Astrocyte of the hippocampus (primary cell): ENCODE measurements around the gene POU2F2.

Experiments
- DNase-seq: peaks from one replicate; pipeline ENCODE4 v3.0.0; 2011; ENCODE audit warnings: low read depth, low spot score

The POU2F2 gene

DNA sequence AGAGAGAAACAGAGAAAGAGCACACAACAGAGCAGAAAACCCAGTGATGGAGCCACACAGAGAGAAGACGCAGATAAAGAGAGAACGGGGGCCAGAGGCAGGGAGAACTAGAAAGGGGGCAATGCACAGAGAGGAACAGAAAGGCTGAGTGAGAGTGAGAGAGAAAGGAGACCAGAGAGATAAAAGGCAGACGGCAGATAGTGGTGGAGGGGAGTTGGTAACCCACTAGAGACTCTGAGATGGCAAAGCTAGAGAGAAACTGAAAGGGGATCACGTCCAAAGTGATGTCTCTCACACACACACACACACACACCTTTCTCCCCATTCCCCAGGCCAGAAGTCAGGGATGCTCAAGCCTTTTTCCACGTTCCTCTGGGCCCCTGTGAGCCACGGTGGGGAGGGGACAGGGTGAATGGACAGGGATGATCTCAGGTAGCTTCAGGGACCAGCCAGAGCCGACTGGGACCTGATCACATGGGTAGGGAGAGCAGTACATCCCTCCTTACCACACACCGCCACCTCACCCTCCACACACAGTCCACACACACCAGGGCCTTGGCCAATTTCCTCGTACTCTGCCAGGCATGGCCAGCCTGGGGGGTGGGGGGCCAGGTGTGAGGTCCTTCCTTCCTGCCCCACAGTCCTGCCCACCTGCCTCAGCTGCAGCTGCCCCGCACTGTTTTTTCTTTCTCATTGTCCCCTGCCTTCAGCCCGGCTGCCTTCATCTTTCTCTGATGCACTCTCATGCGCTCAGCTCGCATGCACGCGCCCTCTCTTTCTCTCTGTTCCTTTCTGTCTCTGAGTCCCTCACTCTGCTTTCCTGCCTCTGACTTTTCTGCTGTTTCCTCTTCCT is 22.5 kb upstream of the POU2F2 start:
- no peak for DNase-seq

DNA sequence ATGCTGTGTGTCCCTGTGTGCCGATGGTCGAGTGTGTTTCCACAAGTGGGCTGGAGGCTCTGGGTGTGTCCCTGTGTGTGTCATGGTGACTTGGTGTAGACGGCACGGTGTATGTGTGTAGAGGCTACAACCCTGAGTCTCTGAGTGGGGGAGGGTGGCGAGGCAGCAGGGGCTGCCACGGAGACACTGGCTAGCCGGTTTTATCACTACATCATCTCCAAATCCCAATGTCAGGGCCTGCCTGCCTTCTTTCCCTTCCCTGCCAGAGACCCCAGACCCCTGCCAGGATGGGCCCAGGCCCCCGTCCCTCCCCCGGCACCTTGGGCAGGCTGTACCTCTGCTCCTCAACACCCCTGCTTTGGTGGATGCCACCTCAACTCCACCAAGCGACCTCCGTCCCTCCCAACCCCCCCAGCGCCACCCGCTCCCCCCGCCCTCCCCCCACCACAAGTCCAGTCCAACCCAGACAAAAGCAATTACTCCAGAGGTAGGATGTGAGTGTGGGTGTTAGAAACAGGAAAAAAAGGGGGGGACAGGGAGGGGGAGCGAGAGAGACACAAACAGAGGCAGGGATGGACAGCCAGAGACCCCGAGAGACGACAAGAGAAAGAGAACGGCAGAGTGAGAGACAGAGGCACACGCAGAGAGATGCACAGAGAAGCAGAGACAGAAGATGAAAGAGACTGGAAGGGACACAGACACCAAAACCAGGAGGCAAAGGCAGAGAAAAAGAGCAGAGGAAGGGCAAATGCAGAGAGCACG is 21.6 kb upstream of the POU2F2 start:
- no peak for DNase-seq

DNA sequence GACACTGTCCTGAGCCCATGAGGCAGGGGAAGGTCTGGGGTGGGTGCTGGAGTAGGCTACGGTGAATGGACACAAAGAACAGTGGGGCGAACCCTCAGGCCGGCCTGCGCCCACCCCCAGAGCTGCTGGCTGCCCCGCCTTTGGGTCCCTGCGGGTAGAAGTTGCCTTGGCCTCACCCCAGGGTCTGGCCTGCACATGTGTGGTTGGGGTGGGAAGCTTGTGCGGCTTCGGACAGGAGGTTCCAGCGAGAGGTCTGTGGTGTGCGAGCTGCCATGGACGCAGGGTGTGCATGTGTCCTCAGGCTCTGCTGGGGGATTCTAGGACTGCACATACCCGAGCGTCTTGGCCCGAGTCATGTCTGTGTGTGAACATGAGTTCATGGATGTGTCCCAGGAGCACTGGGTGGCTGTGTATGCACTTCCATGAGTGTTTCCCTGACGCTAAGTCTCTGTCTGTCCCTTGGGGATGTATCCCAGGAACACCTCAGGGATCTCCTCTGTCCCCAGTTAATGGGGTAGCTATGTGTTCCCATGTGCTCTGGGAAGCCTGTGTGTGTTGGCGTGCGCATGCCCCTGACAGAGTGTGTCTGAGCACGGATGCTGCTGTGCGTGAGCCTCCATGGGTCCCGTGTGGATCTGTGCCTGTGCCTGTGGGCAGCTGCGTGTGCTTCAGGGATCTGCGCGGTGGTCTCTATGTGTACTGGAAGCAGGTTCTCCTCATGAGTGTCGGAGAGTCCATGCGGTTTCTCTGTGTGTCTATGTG is 20.8 kb upstream of the POU2F2 start:
- no peak for DNase-seq

DNA sequence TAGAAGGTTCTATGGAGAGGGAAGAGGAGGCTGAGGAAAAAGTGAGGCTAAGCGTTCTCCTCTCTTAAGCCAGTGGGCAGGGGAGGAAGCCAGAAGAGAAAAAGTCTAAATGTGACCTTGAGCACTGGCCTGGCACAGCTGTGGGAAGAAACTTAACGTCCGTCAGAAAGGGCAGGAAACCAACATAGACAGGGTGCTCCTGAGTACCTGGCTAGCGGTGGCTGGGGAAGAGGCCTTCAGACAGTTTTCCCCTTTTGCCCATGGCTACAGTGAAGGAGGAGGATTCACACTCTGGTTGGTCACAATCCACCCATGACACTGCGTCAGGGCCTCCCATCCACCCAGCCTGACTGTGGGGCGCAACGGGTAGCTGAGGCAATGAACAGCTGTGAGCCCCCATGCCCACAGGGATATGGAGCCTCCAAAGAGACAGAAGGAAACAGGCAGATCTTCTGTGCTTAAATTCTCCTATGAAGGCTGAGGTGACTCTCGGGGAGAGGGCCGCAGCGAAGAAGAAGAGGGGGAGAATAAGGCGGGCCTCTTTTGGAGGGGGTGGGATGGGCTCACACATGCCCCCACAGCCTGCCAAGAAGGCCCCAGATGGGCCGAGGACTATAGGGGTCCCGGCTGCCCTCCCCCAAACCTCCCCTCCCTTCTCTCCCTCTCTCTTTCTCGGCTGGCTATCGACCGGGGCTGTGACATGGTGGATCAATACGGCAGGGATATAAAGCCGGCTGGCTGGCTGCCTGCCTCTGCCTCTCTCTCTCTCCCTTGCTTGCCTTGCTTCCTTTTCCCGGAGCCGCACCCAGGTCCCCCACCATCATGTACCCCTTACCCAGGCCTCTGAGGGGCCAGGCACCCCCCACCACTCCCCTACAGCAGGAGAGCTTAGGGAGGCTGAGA is 19.8 kb upstream of the POU2F2 start:
- no peak for DNase-seq

DNA sequence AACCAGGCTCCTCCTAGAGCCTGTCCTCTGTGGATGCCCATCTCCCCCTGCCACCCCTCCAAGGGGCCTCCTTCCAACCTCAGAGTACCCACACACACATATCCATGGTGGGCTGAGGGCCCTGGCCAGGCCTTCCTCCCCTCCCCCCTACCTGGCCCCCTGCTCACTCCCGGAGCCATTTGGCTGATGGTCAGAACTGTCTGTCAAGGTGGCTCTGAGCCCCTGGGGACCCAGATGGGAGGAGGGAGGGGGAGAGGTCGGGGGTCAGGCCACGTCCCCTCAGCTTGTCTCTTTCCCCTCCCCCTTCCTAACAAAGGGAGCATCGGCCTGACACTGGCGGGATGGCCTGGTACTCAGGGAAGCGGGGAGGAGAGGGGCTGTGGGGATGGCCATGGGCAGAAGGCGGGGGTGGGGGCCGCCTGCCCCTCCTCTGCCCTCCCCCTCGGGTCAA is 18.7 kb upstream of the POU2F2 start:
- no peak for DNase-seq

DNA sequence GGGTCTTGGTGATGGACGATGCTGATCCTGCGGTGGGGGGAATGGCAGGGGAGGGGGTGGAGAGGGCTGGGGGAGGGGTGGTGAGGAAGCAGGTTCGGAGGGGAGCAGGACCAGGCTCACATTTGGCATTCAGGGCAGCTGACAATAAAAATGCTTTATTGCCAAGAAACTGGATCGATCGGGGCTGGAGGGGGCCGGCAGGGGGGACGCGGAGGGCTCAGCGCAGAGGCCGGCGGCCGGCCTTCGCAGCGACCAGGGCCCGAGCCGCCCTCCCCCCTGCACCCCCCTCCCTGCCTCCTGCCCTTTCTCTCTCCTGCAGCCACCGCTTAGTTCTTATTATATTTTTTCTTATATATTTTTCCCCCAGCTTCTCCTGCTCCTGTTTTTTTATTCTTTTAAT is 18.1 kb upstream of the POU2F2 start:
- no peak for DNase-seq

DNA sequence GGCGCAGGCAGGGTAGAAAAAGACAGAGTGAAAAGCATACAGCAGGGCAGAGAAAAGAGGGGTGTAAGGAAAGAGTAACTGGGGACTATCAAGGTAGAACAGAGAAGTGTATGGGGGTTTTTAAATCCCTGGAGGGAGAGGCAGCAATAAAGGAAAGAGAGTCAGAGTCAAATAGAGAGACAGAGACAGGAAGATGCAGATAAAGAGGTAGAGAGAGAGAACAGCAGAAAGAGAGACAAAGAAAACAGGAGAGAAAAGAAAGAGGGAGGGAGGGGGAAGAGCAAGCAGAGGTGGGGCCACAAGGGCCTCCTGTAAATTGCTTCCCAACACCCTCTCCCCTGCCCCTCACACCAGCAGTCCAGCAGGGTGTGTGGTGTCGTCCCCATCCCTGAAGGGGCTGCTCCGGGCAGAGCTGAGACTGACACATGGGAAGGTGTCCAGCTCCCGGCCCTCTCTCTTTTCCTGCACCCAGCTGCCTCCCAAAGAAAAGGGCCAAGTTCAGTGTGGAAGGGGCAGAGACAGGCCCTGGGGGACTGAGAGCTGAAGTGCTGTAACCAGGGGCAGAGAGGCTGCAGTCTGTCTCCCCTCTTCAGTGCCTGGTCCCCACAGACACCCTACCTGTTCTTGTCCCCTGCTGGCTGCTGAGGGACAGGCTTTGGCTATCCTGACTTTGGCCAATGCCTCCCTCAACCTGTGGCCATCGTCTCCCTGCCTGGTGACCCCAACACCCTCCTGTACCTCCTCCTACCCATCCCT is 17.4 kb upstream of the POU2F2 start:
- DNase-seq = no peak

DNA sequence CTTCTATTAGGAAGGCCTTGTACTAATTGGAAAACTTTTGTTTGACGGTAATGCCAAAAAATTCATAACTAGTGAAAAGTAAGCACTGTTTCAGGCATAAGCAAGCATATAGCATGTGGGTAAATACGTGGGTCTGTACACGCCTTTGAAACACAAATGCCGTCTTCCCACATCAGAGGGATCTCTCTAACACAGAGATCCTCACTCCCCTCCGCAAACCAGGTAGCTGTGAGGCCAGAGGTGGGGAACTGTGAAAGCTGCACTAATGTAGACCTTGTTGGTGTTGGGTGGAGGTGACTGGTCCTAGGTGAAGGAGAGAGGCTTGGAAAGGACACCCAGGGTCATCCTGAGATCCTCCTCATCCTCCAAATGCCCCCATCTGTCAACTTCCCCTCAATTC is 16.0 kb upstream of the POU2F2 start:
- no peak for DNase-seq

DNA sequence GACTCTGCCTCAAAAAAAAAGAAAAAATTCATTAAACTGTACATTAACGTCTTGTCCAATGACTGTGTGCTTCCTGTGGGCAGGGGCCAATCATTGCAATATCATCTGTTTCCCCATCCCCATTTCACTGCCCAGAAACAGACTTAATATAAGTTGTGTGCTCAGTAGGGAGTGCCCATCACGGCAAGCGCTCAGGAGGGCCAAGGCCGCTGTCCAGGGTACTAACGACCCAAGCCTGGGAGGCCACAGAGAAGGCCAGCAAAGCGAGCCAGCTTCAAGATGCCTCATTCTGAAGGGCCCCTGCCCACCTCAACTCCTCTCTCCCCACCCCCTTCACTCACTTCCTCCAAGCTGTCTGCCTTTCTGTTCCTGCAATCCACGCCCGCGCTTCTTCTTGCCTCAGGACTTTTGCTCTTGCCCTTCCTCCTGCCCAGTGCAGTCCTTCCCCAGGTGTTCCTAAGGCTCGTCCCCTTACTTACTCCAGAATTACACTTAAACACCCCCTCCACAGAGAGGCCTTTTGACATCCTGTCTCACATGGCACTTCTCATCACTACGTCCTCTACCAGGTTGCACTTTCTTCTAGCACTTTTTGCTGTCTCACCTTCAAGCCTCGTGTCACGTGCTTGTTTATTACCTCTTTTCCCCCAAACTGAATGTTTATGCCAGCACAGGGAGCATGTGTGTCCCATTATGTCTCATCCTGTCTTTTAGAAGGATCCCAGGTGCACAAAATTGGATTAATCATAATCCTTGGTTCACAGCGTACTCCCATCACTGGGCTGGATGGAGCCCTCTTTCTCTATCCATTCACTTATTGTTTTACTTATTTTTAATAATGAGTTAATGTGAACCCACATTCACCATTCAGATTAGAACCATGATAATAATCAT is 11.3 kb upstream of the POU2F2 start:
- DNase-seq = peak; percentile 72

DNA sequence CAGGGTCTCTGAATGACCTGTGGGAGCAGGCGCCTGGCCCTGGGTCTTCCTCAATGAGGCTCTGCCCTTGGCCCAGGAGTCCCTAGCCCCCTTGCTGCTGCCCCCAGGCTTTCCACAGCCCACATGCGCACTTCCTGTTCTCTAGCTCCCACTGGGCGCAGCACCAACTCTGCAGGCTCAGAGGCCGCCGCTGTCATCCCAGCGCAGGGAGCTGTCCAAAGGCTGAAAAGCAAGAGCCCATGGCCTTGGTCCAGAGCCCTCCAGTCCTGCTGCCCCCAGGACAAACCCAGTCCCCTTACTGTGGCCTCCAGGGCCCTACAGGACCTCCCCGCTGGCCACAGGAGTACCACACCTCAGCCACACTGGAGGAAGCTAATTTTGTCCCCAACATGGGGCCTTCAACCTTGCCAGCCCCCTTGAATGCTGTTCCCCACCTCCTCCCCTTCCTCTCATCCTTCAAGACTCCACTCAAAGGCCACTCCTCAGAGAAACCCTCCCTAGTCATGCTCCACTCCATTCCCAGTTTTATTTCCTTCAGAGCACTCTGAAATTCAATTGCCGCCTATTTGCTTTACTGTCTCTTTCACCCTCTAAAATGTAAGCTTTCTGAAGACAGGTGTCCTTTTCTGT is 8.0 kb upstream of the POU2F2 start:
- peak; percentile 90 for DNase-seq

DNA sequence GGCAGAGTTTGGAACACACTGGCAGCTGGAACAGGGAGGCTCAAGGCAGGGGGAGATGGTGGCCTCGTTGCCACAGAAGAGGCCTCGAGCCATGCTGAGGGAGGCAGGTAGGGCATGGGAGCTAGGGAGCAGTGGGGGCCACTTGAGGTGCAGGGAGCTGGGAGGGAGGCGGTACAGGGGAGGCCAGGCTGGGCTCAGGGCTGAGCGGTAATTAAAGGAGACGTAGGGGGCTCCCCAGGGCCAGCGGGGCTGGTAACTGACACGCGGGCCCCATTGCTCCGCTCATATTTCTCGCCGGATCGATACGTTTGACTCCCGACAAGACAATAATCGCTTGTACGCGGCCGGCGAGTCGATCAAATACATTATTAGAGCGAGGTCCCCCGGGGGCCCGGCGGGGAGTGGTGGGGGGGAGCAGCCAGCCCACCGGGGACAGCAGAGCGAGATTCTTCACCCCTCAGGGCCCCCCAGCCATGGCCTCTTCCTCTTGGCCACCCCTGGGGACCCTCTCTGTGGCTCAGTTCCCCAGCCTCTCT is 2.4 kb upstream of the POU2F2 start:
- DNase-seq = no peak

DNA sequence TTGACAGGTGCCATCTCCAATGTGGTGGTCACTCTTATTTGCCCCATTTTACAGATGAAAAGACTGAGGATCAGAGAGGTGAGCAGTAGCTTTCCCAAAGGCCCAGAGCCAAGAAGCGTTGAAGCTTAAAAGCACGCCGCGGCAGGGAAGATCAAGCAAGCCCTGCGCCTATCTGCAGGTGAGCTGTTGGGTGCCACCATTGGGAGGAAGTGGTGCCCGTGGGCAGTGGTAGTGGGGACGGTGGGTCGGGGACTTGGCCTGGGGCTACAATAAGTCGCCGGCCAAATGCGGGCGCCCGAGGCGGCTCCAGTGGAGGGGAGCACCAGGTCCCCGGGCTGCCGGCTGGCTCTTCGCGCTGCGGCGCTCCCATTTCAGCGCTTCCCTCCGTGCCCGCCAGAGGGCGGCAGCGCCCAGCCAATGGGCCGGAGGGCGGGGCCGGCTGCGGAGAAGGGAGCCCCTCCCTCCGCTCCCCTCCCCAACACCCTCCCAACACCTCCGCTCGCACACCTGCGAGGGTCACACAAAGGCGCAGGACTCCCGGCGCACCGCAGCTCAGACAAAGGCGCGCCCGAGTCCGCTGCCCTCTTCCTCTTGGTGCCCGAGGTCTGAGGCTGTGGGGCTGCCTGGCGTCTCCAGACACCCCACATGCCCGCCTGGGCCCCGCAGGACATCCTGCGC is 744 bp upstream of the POU2F2 start:
- peak; percentile 82 for DNase-seq

DNA sequence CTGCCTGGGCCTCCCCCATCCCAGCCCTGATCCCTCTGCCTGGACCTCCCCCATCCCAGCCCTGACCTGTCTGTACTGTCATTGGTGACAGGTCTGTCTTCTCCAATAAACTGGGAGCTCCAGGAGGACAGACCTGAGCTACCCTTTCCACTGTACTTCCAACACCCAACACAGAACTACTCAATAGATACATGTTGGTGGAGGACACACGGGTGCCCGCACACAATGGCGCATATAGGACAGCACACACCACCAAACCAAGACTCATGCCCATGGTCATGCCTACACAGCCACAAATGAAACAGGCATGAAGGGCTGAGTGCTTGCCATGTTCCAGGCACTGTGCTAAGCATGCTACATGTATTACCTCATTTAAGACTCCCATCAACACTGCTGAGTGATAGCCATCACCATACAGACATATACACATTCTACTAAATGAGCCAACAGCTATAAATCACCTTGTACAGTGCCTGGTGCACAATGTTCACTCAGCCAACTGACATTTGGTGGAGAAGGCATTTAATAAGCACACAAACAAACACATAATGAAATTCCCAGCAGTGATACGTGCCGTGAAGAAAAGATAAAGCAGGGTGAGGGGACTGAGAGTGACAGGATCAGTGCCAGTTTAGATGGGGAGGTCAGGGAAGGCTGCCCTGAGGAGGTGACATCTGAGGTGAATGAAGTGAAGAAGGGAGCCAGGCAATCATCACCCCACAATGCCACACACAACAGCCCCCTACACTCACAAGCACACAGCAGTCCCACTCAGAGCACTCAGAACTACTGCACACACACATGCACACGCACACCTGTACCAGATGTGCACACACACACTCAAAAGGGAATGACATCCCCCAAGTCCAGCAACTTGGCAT is 857 bp downstream of the POU2F2 start:
- no peak for DNase-seq

DNA sequence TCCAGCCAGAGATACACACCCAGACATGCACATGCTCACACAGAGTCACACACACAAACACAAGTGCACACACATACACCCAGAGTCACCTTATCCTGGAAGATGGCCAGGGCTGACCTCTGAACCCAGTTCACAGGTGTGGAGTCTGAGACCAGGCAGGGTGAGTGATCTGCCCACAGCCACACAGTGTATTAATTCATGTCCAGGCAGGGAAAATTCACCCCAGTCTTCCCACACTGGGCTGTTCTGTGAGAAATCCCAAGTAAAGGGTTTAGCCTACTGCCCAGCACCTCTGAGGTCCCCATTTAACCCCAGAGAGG is 2.0 kb downstream of the POU2F2 start:
- no peak for DNase-seq

DNA sequence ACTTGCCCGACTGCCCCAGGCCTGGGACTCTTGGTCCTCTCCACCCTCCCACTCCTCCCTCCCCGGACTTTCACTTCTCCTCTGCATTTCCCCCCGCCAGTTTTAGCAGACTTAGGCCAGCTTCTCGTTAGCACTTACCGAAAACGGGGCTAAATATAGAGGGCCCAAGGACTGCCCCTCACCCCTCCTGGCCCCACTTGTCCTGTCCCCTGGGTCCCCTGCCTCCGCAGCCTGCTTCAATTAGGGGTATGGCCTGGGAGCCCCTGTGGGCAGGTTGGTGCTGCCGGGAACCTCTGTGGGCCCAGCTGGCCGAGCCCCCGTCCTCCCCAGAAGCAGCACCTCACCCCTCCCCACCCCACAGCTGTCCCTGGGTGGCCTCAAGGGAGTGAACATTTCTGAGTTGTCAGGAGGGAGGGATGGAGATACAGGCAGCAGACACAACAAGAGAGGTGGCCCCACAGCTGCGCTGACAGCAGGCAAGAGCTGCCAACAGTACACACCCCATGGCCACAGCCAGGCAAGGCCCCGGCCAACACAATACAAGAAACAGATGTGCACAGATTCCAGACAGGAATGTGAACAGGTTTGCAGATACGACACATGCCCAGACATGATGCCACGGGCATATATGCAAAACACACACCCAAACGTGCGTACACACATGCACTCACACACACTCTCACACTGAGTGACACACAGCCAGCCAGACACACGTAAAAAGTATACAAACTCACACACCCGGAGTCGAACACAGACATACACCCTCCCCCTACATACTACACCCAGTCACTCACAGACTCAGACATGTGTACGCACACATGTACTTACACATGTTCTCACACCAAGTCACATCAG is 2.6 kb downstream of the POU2F2 start:
- no peak for DNase-seq

DNA sequence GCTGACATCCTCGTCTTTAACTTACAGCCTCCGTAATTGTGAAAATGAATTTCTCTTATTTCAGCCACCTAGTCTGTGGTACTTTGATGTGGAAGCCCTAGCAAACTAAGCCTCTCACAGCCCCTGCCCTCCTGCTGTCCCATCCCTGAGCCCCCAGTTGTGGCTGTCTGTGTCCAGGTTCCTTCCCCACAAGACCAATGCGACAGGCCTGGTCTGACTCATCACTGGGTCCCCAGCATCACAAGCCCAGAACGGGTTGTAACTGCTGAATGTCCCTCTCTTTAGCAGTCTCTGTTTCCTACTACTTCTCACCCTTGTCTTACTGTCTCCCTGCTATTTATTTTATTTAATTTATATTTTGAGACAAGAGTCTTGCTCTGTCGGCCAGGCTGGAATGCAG is 5.7 kb downstream of the POU2F2 start:
- DNase-seq = no peak
